A673 (cell line): ENCODE measurements around the gene ATXN10.

Experiments used
- EZH2 ChIP-seq: fragments of 200-600 bp; sonication (generic); IDR thresholded peaks from 2 replicates; pipeline ENCODE4 v1.6.1; 2017; ENCODE audit warnings: borderline replicate concordance, low read depth, mild to moderate bottlenecking, mixed read lengths, antibody characterized with exemption, low read length; ENCODE audit not compliant: poor library complexity, severe bottlenecking
- TF ChIP-seq, protein P1 (sequence below): fragments of 300-800, 200-600 bp; sonication (generic); conservative IDR thresholded peaks from 2 replicates; pipeline ENCODE4 v1.5.1; 2017; ENCODE audit warnings: low read depth, mild to moderate bottlenecking, antibody characterized with exemption, low read length, moderate library complexity, mixed read lengths

- TF ChIP-seq, protein P1, sequence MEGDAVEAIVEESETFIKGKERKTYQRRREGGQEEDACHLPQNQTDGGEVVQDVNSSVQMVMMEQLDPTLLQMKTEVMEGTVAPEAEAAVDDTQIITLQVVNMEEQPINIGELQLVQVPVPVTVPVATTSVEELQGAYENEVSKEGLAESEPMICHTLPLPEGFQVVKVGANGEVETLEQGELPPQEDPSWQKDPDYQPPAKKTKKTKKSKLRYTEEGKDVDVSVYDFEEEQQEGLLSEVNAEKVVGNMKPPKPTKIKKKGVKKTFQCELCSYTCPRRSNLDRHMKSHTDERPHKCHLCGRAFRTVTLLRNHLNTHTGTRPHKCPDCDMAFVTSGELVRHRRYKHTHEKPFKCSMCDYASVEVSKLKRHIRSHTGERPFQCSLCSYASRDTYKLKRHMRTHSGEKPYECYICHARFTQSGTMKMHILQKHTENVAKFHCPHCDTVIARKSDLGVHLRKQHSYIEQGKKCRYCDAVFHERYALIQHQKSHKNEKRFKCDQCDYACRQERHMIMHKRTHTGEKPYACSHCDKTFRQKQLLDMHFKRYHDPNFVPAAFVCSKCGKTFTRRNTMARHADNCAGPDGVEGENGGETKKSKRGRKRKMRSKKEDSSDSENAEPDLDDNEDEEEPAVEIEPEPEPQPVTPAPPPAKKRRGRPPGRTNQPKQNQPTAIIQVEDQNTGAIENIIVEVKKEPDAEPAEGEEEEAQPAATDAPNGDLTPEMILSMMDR, result no peak
- TF ChIP-seq EZH2, result no peak
Measured at GRCh38 chr22:45774001-45774670, 102.5 kb downstream of the ATXN10 start.
